Endothelial cell of umbilical vein (primary cell): ENCODE data around the gene ESAM.

Source experiments
- CTCF ChIP-seq, 2 donors: IDR thresholded peaks; 1 replicate in 1 of 2; 2 replicates in 1 of 2; pipeline ENCODE4 v1.5.1; 2011; ENCODE audit warnings: low read length in 2 of 2, mild to moderate bottlenecking in 2 of 2, moderate library complexity in 2 of 2, control low read depth in 1 of 2, inconsistent platforms in 1 of 2, low read depth in 1 of 2; ENCODE audit not compliant: insufficient read depth in 1 of 2; ENCODE audit errors: extremely low read depth in 1 of 2
- POLR2A ChIP-seq: IDR thresholded peaks from 2 replicates; pipeline ENCODE4 v1.6.1; 2012; ENCODE audit warnings: low read depth, mild to moderate bottlenecking, control low read depth, low read length

GRCh38 chr11:124784051-124784450 is 22.0 kb upstream of the ESAM start:
- TF ChIP-seq CTCF (IDR thresholded peaks at IDR 0.05; ENCODE audit: extremely low read depth in 1 of 2, insufficient read depth in 1 of 2, low read depth in 1 of 2, low read length in 2 of 2) (no peak), POLR2A (no peak)
